GM21367 (cell line): ENCODE results near the gene TAF11L8.
"Not testable (repeated sequence)": the region's sequence is repeated elsewhere in the genome, so short reads cannot be mapped to it uniquely, and the experiment has no call there.

Experiments used
- ATAC-seq: cut with Tn5 transposase; IDR thresholded peaks from one replicate; pipeline ENCODE4 v1.9.1; 2021; ENCODE audit not compliant: unreplicated experiment

Gene TAF11L8

GRCh38 chr5:17590860-17591259, at the start of gene TAF11L8:
TAF11L8 (minus strand) TSS chr5:17590960.
- not testable (repeated sequence) for ATAC-seq

GRCh38 chr5:17634160-17634559, 43.4 kb upstream of the TAF11L8 start, which contains the start of gene TAF11L14:
TAF11L14 (plus strand) TSS chr5:17634460.
- ATAC-seq, result no peak

GRCh38 chr5:17631788-17632187, 41.0 kb upstream of the TAF11L8 start, which contains the start of gene TAF11L13:
TAF11L13 (plus strand) TSS chr5:17632088.
- ATAC-seq, result not testable (repeated sequence)

DNA sequence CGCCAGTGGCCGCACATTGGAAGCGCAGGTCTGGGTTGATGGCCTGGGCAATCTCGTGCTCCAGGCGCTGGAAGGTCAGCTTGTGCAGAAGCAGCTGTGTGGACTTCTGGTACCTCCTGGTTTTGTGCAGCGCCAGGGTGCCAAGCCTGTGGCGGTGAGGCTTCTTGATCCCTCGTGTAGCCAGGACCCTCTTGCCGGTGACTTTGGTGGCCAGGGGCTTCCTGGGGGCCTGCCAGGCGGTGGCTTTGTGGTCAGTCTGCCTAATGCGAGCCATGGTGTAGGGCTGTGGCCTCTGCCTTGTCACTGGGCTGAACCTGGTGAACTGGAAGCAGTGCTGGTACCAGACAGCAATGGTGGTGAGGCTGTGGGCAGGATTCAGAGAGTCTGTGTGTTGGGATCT, 34.9 kb upstream of the TAF11L8 start:
- no peak for ATAC-seq

DNA sequence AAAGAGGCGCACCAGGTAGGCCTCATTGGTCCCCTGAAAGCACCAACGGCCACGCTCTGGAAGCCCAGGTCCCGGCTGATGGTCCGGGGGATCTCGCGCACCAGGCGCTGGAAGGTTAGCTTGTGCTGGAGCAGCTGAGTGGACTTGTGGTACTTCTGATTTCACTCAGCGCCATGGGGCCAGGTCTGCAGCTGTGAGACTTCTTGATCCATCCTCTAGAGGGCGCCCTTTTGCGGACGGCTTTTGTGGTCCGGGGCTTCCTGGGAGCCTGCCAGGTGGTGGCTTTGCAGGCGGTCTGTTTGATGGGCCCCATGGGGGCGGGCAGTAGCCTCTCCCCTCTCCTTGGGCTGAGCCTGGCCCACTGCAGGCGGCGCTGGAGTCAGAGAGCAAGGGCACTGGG, 29.9 kb upstream of the TAF11L8 start:
- no peak for ATAC-seq

DNA sequence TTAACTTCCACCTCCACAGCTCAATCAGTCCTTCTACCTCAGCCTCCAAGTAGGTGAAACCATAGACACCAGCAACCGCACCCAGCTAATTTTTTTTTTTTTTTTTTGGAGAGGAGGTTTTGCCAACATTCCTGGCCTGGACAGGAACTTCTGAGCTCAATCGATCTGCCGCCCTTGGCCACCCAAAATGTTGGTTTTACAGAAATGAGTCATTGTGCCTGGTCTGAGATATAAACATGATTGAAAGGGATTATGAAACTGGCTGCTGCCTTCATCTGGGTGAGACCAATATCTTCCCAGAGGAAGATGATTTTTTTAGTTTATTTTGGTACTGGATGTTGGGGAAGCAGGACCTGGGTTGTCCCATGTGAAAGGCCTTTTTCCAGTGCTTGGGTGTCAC, 28.6 kb upstream of the TAF11L8 start:
- no peak for ATAC-seq

DNA sequence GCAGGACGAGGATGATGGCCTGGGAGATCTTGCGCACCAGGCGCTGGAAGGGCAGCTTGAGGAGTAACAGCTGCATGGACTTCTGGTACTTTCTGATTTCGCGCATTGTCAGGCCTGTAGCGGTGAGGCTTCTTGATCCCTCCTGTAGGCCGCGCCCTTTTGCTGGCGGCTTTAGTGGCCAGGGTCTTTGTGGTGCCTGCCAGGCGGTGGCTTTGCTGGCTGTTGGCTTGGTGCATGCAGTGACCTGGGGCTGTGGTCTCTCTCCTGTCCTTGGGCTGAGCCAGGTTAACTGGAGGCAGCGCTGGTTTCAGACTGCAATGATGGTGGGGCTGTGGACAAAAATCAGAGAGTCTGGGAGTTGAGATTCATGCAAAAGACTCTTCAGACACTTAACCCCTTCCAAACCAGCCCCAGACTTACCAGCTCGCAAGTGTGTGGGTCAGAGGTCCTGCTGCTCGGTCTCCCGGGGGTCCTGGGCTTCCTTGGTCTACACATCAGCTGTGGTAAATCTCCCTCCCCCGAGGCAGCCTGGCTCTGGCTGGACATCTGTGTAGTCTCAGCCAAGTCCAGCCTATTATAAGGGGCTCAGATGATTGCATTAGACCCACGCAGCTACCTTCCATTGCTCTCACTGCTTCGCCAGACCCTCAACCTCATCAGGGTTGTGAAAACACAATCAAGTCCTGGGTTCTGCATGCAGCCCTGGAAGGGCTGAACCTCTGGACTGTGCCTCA, 24.3 kb upstream of the TAF11L8 start:
- ATAC-seq, result no peak

DNA sequence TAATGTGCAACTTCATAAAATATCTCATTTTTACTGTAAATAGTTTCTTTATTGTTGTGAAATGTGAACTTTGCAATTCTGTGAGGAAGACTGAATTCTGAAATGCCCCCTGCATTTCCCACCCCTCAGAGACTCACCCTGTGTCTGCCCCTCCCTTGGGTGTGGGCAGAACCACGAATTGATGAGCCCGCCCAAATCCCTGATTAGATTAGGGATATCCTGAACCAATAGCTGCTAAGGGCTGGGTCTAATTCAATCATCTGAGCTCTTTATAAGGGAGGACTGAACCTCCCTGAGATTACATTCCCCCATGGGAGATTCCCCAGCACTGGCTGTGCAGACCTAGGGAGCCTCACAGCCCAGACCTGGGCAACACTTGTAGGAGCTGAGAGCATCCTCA, 19.3 kb upstream of the TAF11L8 start, which contains the start of gene TAF11L12:
Gene TAF11L12 (plus strand): TSS at position 301 of the 400 bp plus-strand sequence.
- ATAC-seq, result not testable (repeated sequence)

GRCh38 chr5:17607461-17607860, 16.7 kb upstream of the TAF11L8 start:
- ATAC-seq, result not testable (repeated sequence)

DNA sequence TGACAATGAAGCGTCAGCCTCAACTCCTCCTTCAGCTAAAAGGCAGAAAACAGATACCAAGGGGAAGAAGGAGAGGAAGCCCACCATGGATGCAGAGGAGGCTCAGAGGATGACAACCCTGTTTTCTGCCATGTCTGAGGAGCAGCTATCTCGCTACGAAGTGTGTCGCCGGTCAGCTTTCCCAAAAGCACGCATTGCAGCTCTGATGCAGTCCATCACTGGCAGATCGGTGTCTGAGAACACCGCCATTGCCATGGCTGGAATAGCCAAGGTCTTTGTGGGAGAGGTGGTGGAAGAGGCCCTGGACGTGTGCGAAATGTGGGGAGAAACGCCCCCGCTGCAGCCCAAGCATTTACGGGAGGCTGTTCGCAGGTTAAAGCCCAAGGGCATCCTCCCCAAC, 14.2 kb upstream of the TAF11L8 start:
- ATAC-seq, result no peak

DNA sequence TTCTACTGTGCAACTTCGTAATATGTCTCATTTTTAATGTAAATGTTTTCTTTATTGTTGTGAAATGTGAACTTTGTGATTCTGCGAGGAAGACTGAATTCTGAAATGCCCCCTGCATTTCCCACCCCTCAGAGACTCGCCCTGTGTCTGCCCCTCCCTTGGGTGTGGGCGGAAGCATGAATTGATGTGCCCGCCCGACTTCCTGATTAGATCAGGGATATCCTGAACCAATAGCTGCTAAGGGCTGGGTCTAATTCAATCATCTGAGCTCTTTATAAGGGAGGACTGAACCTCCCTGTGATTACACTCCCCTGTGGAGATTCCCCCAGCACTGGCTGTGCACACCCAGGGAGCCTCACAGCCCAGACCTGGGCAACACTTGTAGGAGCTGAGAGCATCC, 13.1 kb upstream of the TAF11L8 start, which contains the start of gene TAF11L11:
Gene TAF11L11 (plus strand): TSS at position 304 of the 400 bp plus-strand sequence.
- not testable (repeated sequence) for ATAC-seq

DNA sequence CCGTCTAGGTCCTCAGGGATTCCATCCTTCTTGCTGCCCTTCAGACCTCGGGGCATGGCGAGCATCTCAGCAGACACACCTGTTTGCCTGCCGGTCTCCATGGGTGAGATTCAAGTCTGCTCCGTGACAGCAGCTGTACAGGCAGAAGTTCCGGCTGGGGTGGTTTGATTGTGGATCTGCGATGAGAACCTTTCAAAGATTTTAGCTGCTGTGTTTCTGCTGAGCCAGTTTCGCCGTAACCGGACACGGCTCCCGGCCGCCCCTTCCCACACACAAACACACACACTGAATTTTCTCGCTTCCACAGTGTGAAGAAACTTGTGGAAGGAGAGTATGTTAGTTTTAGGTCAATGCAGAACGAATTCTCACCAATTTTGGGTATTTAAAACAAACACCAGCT, 7.0 kb upstream of the TAF11L8 start, which contains the start of gene TAF11L10:
Gene TAF11L10 (minus strand): TSS at position 101 of the 400 bp plus-strand sequence.
- not testable (repeated sequence) for ATAC-seq

DNA sequence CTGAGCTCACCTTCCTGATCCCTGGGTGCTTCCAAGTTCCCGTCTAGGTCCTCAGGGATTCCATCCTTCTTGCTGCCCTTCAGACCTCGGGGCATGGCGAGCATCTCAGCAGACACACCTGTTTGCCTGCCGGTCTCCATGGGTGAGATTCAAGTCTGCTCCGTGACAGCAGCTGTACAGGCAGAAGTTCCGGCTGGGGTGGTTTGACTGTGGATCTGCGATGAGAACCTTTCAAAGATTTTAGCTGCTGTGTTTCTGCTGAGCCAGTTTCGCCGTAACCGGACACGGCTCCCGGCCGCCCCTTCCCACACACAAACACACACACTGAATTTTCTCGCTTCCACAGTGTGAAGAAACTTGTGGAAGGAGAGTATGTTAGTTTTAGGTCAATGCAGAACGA, 3.5 kb upstream of the TAF11L8 start, which contains the start of gene TAF11L9:
Gene TAF11L9 (minus strand): TSS at position 140 of the 400 bp plus-strand sequence.
- not testable (repeated sequence) for ATAC-seq

DNA sequence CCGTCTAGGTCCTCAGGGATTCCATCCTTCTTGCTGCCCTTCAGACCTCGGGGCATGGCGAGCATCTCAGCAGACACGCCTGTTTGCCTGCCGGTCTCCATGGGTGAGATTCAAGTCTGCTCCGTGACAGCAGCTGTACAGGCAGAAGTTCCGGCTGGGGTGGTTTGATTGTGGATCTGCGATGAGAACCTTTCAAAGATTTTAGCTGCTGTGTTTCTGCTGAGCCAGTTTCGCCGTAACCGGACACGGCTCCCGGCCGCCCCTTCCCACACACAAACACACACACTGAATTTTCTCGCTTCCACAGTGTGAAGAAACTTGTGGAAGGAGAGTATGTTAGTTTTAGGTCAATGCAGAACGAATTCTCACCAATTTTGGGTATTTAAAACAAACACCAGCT, 5.1 kb downstream of the TAF11L8 start, which contains the start of gene TAF11L7:
Gene TAF11L7 (minus strand): TSS at position 101 of the 400 bp plus-strand sequence.
- not testable (repeated sequence) for ATAC-seq
